GM21390 (cell line): ENCODE measurements around the gene RASGEF1C.

Experiments used
- ATAC-seq: cut with Tn5 transposase; IDR thresholded peaks from one replicate; pipeline ENCODE4 v1.9.1; 2021; ENCODE audit not compliant: unreplicated experiment

RASGEF1C gene

DNA sequence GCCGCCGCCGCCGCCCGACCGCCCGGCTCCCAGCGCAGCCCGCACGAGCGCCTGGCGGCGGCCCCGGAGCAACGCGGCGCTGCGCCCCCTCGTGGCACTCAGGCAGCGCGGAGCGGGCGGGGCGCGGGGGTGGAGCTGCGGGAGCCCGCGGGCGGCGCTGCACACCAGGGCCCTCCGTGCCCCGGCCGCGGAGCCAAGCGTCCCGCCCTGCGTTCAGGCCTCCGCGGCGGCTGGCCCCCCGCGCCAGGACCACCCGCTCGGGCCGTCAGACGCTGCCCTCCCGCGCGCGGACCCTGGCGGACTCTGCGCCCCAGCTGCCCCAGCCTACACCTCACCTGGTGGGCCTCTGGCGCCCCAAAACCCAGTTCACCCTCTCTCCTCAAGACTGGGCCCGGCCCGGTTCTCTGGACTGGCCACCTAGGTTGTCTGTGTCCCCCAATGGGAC, at the start of gene RASGEF1C:
RASGEF1C (minus strand) TSS at position 75 of the 445 bp plus-strand sequence. CDS start 71,159 bp downstream, outside the sequence.
- peak; percentile 84 for ATAC-seq

DNA sequence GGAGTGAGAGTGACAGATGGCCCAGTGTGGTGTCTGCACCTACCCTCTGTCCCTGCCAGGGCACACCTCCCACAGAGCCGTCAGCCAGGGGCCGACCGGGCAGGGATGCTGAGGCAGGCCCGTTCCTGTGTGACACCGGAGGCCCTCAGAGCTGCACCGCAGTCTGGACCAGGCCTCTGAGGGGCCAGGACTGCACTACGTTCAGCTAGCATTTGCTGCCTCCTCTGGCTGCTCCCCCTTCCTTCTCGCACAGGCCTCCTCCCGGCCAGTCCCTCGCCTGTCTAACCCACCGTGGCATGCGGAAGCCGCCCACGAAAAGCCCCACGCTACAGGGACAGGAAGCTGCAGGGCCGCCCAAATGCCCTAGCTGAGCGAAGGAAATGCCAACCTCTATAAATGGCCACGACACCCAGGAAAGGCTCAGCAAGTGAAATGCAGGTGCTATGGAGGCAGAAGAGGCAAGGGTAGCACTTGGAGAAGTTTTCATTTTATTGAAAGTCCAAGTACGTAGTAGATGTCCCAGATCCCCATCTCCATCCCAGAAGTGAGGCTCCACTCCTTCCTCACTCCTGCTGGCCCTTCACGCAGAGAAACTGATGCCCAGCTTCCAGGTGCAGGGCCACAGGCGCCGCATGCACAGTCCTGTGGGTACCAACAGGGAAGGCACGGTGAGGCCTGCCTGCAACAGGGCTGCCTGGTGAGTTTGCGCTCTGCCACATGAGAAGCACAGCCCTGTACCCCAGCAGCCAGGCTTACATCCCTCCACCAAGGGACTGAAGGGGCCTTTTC, 44.2 kb upstream of the RASGEF1C start:
- no peak for ATAC-seq

DNA sequence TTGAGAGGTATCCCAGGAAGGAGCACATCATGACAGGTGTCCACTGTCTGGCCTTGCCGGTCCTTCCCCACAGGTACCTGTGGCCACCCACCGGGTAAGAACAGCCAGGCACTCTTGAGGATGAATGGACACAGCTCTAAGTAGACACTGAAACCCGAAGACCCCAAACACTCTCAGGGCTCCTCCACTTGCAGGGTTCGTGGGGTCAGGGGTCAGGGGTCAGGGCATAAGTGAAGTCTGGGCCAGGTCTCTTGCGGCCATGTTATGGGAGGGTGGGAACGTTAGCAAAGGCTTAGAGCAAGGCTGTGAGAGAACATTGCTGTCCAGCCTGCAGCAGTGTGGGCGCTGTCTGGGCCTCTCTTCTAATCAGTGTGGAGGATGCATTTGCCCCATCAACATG, 42.9 kb upstream of the RASGEF1C start:
- ATAC-seq, result no peak

DNA sequence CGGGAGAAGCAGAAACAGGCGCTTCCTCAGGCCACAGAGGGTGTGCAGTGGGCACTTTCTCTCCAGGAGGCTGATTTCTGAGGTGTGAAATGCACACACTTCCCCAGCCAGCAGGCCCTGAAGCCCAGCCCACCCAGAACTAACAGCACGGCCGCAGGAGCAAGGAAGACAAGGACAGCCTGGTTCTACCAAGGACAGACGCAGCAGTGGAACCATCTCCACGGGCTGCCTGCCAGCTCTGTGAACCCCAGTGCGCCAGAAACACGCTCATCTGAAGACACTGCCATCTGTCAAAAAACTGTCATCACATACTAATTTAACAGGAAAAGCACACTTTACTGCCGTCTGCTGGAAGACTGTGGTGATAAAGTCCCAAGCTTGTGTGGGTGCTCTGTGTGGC, 42.1 kb upstream of the RASGEF1C start:
- no peak for ATAC-seq

DNA sequence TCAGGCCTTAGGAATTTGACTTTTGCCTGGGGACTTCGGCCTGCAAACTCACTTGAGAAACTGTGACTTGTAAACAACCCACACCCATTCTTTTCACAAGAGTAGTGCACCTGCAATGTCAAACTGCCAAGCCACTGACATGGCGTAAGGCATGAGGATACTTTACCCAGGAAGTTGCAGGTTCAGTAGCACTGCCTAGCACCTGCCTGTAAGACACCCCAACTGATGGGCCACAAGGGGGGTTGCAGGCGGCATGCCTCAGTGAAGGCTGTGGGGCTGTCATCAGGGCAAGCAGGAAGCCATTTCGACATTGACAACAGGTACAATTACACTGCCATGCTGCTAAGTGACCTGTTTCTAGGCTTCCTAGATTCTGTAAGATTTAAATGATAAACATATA, 41.3 kb upstream of the RASGEF1C start:
- no peak for ATAC-seq

DNA sequence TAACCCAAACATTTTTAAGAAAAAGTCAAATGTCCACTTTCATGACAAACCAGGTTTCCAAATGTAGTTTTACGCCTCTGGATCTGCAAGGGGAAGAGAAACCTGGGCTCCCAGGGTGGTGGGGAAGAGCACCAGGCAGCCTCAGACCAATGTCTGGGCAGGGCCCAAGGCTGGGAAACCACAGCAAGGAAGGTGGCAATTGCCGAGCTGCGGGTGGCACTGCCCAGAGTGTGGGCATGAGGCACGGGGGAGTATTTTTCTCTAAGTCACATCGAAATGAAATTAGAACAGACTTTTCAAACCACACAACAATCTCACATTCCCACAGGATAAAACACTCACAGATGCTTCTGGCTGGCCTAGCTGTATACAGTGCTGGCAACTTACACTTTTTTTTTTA, 32.6 kb upstream of the RASGEF1C start:
- ATAC-seq, result no peak

DNA sequence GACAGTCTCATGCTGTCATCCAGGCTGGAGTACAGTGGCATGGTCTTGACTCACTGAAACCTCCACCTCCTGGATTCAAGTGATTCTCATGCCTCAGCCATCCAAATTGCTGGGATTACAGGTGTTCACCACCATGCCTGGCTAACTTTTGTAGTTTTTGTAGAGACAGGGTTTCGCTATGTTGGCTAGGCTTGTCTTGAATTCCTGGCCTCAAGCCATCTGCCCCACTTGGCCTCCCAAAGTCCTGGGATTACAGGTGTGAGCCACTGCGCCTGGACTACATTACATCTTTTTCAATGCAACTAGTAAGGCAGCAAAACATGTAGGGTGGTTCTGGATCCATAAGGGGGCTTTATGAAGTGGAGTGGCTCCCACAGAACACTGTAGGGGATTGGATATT, 29.6 kb upstream of the RASGEF1C start:
- ATAC-seq, result no peak

DNA sequence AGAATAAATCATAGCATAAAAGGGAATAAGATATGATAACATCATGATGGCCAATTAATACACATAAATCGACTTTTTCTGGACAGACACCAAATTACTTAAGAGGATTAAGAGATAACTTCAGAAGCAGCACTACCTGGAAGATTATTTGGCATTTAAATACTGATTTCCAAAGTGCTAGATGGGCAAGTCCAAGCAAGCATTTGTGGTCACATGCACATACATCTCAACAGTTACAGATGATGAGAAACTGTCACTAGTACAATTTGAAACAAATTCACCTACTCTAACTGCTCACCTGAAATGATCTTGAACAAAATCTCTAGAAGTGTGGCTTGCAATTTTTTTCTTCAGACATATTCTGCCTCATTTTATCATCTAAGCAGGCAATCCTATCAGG, 26.8 kb upstream of the RASGEF1C start:
- no peak for ATAC-seq

DNA sequence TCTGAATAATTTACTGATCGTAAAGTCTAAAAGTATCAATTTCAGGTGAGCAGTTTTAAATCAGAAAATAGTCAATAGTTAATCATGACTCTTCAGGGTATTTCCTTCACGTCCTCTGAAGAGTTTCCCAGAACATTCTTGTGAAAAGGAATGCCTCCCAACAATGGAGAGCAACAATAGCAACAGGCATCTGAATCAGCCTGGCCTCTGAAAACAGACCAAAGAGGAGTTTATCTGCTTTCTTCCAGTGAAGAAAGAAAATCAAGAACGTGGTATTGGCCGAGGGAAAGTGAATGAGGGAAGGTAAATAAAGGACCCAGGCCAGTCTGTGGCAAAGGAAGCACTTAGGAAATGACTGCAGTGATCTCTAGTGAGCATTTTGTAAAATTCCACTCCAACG, 26.1 kb upstream of the RASGEF1C start:
- no peak for ATAC-seq

DNA sequence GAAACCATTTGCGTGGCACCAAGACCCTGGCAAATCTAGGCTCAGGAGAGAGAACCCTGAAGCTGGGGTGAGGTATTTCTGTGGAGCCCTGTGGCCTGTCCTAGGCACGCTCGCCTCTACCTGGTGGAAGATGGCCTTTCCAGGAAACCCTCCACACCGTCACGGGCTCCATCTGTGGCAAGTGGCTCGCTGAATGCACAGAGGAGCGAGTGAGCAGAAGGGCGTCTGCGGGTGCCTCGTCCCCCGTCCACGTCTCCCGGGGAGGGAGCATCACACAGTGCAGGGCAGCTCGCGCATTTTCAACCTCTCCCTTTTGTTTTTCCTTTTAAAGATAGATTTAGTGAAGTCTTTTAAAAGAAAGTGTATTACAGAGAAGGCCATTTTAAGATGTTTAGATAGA, 25.3 kb upstream of the RASGEF1C start:
- no peak for ATAC-seq

DNA sequence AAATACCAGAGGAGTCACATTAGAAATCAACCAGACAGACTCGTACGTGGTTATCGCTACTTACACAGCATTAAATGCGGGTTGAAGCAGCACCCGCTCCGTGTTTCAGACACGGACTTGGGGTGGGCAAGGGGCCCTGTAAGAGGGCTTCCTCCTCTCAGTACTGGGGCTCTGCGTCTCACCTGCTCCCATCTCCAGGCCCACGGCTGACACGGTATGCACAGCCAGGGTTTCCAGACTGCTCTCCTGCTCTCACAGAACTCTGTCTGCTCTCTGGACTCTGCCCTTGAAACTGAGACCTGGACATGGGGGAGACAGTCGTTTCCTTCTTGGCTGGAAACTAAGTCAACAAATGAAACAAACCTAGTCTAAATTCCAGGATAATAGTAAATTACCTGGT, 24.7 kb upstream of the RASGEF1C start:
- no peak for ATAC-seq

DNA sequence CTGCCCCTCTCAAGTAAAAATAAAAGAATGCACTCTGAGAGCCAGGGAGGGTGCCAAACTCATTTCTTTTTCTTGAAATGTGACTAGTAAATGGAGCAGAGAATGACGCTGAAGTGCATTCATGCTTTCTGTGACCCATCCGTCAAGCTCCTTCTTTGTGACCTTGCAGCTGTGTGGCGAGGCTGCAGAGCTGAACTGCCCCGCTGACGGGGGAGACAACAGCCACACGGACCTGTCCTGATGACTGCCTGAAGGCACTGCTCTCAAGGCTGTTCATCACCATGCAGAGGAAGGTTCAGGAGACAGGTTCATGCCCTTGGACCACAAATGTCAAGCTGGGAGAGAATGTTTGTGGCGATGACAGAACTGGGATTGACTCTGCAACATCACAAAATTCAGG, 21.0 kb upstream of the RASGEF1C start:
- no peak for ATAC-seq

DNA sequence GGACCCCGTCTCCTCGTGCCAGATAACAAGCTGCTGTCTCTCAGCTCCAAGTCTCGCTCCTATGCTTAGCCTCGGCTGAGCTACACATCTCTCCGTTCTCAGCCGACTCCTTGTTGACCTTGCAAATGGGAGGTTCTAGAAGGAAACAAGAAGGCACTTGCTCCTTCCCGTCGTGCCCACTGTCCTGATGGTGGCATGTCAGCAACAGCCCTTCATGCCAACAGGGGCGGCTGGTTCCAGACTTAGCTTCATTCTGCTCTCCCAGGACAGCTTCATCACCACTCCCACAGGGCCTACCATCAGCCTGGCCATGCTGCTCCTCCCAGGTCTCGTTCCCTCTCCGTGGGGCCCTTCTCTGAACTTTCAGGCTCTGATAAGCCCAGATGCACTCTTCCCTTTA, 13.0 kb upstream of the RASGEF1C start:
- no peak for ATAC-seq

DNA sequence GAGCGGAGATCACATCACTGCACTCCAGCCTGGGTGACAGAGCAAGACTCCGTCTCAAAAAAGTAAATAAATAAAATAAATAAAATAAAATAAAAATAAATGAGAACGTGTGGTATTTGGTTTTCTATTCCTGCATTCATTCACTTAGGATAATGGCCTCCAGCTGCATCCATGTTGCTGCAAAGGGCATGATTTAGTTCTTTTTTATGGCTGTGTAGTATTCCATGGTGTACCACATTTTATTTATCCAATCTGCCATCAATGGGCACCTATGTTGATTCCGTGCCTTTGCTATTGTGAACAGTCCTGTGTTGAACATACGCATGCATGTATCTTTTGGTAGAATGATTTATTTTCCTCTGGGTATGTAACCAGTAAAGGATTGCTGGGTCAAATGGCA, 8.8 kb upstream of the RASGEF1C start:
- ATAC-seq, result no peak

DNA sequence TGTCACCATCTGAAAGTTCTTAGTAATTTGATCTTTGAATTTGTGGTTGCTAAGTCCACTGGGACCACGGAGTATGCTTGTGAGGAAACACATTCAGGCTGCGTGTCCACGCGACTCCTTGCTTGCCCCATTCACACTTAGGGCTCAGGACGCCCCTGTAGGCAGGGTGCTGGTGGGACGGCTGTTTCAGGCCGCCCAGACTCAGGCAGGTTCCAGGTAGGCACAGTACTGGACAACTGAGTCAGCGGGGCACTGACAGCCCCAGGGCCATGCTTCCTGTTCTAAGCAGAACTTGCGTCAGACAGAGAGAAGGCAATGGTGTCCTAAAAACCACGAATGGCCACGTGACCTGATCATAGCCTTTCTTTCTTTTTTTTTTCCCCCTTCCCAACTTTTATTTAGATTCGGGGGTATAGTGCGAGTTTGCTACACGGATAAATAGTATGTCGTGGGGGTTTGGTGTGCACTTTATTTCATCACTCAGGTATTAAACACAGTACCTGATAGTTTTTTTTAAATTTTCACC, 7.7 kb upstream of the RASGEF1C start:
- ATAC-seq, result no peak

DNA sequence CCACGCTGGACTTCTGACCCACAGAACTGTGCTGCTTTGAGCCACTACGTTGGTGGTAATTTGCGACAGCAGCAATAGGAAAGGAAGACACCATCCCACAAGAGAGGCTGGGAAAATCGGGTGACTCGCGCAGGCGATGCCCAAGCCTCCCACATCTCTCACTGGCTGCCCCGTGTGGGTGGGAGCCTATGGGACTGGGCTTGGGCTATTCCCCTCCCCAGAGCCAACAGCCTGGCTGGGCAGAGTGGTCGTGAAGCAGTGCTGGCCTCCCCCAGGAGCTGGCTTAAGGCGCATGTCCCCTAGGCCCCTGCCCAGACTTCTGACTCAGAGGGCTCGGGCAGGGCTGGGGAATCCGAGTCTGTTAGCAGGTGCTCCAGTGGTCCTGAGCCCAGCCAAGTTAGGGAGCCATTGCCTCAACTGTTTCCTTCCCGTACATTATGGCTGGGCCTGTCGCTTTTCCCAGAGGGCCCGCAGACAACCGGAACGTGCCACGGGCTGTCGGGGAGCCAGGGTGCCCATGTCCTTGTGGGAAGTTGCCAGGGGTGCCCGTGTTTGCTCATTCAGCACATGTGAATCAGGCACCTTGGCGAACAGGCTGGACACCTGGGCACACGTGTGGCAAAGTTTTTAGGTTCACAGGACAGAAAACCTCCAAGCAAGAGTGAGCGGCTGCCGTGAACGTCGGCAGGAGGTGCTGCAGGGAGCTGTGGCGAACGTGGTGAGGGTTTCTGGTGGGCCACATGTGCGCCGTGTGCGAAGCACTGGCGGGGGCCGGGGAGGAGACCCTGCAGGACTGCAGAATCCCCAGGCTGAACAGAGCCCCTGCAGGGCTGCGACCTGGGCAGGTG, 7.0 kb upstream of the RASGEF1C start:
- no peak for ATAC-seq

DNA sequence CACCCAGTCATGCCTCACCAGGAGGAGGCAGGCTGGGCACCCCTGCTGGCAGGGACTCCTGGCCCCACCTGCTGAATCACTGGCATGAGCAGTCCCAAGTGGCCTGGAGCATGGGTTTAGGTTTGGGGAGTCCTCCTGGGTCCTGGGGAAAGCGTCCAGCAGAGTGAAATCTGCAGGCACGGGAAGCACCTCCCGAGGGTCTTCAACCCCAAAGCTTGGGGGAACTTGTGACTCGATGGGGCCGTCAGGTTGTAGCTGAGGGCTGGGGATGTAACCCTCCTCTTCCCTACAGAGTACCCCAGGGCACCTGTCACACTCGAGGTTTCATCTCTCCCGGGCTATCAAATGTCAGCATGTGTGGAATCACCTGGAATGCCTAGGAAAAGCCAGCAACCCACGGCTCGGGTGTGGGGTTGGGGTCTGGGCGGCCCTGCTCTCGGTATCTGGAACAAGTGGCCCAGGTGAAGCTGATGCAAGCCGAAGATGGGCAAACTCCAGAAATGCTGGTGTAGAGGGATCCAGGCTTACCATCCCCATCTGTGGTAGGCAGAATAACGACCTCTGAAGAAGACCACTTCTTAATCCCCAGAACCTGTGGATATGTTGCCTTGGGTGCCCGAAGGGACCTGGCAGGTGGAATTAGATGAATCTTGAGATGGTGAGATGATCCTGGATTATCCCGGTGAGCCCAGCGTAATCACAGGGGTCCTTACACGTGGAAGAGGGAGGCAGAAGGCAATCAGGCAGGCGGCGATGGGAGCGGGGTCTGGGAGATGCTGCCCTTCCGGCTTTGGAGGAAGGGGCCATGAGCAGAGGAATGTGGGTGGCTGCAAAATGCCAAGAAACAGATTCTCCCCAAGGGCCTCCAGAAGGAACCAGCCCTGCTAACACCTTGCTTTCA, 6.1 kb upstream of the RASGEF1C start:
- no peak for ATAC-seq

DNA sequence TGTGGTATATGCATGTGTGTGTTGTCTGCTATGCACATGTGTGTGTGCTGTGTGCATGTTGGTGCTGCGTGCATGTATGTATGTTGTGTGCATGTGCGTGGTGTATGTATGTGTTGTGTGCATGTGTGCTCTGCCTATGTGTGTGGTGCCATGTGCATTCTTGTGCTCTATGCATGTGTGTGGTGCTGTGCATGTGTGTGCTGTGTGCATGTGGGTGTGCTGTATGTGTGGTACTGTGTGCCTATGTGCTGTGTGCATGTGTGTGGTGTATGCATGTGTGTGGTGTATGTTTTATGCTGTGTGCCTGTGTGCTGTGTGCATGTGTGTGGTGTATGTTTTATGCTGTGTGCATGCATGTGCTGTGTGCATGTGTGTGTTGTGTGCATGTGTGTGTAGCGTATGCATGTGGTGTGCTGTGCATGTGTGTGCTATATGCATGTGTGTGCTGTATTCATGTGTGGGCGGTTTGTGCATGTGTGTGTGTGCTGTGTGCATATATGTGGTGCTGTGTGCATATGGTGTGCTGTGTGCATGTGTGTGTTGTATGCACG, 4.7 kb upstream of the RASGEF1C start:
- ATAC-seq, result no peak

DNA sequence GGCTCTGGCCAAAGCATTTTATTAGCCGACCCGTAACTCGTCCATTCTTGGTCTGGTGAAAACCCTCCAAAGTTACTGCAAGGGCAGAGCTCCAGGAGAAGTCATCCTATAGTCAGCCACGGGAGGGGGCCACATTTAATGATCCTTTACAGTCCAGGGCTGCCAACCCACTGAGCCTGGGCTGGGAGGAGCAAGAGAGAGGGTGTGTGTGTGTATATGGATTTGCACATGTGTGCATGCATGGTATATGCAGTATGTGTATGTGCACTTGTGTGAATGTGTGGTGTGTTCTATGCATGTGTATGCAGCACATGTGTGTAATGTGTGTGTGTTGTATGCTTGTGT, 4.2 kb upstream of the RASGEF1C start:
- no peak for ATAC-seq

DNA sequence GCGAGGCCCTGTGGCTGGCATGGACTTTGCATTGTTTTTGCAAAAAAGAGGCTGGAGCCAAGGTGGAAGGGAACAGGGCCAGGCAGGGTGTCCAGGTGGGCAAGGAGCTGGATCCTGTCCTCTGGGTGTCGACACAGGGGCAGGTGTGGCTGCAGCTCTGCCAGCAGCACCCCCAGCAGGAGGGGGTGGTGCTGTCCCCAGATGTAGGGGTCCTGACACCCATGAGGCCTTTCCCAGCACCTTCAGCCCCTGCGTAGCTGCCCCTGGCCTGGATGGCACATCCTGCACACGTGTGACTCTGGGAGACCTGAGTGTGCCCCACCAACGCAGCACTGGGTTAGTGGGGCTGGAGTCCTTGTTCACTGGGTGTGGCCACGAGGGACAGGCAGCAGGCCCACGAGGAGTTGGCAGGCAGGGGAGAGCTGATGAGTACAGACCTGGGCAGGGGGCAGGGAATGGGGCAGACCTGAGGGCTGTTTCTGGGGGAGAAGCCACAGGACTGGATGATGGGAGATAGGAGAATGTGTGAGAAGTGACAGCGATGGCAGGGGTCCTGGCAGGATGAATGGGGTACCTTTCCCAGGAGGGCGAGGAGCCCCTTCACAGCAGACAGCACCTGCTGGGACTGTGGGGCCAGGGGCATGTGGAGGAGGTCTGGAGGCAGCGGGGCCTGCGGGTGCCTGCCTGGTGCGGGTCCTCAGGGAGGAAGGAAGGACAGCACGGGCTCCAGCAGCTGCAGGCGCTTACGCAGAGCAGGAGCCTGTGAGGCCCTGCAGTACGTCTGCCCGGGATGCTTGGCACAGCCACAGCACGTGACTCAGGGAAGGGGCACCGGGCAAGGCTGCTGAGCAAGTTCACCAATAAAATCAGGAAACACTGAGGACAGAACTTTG, 3.6 kb upstream of the RASGEF1C start:
- ATAC-seq, result no peak
